Measurements from ENCODE around the gene CYP19A1.

- TF ChIP-seq POLR2A (IDR thresholded peaks at IDR 0.05), result no peak
- no peak for TF ChIP-seq CTCF (IDR thresholded peaks at IDR 0.05)
These were observed 10.9 kb upstream of the CYP19A1 start for GRCh38 chr15:51349156-51349844.
